ENCODE measurements around the gene ZIC4.
A peak's percentile ranks its signal among the peaks of the same experiment; 100 is the strongest.

DNA sequence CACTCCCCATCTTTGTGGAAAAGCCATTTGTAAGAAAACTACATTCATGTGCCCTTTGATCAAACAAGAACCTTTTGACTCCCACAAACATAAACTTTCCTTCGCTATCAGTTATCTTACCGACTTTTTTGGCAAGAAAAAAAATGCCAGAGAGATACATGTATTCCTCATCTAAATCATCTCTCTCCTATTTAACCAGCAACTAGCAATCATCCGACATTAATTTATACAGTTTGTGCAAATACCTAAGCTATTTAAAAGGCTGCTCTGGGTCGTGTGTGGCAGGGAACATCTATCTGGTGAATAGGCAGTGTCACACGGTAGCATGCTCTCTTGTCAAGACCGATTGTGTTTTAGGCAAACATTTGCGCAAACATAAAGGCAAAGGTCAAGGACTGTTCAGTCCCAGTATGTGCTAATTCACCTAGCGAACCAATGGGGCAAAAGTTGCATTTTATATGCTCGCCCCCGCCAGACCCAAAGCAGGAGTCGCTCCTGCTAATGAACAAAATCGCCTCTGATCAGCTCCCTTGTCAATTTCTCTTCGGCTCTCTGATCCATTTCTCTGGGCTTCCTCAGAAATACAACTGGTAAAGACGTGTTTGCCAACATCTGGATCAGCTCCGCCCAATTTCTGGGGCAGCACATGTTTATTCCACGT lies 37.7 kb downstream of the ZIC4 start:
- TF ChIP-seq, protein P1, sequence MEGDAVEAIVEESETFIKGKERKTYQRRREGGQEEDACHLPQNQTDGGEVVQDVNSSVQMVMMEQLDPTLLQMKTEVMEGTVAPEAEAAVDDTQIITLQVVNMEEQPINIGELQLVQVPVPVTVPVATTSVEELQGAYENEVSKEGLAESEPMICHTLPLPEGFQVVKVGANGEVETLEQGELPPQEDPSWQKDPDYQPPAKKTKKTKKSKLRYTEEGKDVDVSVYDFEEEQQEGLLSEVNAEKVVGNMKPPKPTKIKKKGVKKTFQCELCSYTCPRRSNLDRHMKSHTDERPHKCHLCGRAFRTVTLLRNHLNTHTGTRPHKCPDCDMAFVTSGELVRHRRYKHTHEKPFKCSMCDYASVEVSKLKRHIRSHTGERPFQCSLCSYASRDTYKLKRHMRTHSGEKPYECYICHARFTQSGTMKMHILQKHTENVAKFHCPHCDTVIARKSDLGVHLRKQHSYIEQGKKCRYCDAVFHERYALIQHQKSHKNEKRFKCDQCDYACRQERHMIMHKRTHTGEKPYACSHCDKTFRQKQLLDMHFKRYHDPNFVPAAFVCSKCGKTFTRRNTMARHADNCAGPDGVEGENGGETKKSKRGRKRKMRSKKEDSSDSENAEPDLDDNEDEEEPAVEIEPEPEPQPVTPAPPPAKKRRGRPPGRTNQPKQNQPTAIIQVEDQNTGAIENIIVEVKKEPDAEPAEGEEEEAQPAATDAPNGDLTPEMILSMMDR (conservative IDR thresholded peaks at IDR 0.05 in 1 of 2, IDR thresholded peaks at IDR 0.05 in 1 of 2; ENCODE audit: extremely low read depth in 1 of 2, insufficient read depth in 1 of 2, low read depth in 1 of 2, low read length in 2 of 2), result no peak
- TF ChIP-seq EZH2 (IDR thresholded peaks at IDR 0.05; ENCODE audit: borderline replicate concordance, low read length), result peak; percentile 81
